Activated CD8-positive, alpha-beta memory T cell treated with anti-CD3 and anti-CD28 coated beads, Interleukin-2, amount 50 U/mL, for 24 hours (primary cell): Measurements from ENCODE around the gene ALPG.
"Not testable (repeated sequence)": the region's sequence is repeated elsewhere in the genome, so short reads cannot be mapped to it uniquely, and the experiment has no call there.

Source experiments
- DNase-seq: peaks from one replicate; pipeline ENCODE4 v3.0.0-alpha.2; 2020; ENCODE audit errors: extremely low read depth

The ALPG gene

DNA sequence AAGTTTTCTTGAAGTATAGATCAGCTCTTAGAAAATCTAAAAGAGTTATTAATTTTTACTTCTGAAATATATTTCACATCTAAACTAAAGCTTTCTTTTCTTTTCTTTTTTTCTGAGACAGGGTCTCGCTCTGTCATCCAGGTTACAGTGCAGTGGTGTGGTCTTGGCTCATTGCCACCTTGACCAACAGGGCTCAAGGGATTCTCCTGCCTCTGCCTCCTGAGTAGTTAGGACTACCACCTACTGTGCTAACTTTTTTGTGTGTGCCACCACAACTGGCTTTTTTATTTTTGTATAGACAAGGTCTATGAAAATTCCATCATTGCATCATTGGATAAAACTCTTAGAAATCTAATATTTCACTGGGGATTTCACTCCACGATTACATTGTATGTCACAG lies 10.0 kb upstream of the ALPG start:
- DNase-seq: no peak

DNA sequence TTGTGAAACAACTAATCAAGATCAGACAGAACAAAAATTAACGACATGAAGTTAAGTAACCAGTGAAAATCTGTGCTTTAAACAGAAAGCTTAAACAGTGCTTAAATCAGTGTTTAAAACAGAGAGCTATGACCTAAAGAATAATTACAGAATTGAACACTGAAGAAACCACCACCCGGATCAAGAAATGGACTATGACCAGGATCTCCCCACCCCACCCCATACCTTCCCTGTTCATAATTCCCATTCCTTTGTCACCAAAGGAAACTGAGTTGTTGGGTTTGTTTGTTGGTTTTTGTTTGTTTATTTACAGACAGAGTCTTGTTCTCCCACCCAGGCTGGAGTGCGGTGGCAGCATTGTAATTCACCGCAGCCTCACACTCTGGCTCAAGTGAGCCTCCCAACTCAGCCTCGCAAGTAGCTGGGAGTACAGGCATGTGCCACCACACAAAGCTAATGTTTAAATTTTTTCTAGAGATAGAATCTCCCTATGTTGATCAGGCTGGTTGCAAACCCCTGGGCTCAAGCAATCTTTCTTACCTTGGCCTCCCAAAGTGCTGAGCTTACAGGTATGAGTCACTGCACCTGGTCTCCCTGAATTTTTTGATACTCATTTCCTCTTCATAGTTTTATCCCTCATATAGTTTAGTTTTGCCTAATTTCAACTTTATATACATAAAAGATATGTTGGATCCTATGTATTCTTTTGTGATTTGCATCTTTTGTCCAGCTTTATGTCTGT lies 8.2 kb upstream of the ALPG start:
- no peak for DNase-seq

DNA sequence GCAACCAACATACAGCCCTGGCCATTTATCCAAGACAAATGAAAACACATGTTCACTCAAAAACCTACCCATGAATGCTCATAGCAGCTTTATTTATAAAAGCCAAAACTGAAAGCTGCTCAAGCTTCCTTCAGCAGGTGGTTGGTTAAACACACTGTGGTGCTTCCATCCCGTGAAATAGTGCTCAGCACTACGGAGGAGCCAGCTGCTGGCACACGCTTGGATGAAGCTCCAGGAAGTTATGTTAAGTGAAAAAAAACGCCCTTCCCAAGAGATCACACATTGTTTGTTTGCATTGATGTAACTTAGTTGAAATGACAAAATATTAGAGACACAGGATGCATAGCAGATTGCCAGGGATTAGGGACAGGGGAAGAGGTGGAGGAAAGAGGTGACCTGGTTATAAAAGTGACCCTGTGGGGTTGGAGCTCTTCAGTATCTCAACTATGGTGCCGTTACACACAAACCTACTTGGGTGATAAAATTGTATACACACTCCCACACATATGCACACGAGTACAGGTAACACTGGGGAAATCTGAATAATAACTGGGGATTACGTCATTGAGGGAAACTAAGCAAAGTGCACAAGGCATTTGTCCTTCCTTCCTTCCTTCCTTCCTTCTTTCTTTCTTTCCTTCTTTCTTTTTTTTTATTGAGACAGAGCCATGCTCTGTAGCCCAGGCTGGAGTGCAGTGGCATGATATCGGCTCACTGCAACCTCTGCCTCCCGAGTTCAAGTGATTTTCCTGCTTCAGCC lies 6.2 kb upstream of the ALPG start:
- DNase-seq: no peak

DNA sequence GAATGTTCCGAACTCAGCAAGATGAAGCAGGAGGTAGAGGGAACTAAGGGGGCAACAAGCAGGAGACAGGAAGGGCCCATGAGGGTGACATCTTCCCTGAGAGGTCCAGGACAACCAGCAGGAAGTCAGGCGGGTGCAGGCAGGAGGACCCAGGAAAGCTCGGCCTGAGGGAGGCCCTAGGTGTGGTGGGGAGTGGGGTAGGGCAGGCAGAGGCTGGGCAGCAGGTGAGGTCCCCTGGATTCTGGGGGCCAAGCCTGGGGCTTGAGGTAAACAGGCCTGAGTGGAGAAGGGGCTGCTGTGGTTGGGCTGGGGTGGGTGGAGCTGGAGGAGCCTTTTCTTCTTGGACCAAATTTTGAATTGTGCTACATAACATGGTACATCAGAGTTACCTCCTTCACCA lies 4.1 kb upstream of the ALPG start:
- DNase-seq: no peak

DNA sequence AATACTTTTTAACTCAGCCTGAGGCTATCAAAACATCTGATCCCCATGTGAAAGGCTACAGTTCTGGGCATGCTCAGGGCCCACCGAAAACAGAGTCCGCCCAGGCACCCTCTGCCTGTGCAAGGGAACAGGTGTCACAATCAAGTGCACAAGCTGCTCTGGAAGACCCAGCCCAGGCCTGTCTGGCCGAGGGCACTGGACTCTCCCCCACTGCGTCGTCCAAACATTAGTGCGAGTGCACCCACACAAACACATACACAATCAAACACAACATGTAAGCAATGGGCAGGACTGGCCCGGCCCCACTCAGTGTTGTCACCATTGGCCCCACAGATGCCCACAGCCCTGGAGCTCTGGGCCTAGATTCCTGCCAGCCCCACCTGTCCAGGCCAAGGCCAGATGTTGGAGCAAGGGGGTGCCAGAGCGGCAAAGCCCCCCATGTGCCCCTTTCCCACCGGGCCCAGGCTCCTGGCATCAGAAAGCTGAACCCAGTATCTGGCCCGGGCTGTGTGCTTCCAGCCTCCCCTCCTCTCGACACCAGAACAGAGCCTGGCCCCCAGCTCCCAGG lies 617 bp upstream of the ALPG start:
- no peak for DNase-seq

DNA sequence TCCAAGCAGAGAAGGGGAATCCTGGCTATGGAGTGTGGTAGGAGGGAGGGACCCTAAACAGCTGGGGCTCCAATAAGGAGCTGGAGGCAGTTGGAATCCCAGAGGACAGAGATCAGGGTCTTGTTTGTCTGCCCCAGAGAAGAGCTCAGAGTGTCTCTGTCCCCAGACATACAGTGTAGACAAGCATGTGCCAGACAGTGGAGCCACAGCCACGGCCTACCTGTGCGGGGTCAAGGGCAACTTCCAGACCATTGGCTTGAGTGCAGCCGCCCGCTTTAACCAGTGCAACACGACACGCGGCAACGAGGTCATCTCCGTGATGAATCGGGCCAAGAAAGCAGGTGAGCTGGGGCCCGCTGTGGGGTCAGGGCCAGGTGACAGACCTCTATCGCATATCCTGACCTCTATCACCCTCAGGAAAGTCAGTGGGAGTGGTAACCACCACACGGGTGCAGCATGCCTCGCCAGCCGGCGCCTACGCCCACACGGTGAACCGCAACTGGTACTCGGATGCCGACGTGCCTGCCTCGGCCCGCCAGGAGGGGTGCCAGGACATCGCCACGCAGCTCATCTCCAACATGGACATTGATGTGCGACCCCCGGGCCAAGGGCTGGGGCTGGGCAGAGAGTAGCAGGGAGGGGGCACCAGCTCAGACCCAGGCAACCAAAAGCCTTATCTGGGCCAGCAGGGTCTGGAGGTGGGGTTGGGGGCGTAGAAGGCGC lies 945 bp downstream of the ALPG start:
- DNase-seq: not testable (repeated sequence)

DNA sequence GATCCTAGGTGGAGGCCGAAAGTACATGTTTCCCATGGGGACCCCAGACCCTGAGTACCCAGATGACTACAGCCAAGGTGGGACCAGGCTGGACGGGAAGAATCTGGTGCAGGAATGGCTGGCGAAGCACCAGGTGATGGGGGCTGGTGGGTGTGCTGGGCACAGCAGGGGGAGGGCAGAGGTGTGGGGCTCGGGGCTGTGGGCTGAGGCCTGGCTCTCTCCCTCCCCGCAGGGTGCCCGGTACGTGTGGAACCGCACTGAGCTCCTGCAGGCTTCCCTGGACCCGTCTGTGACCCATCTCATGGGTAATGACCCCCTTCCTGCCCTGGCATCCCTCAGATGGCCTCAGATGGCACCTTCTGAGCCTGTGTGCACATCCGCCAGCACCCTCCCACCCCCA lies 1.6 kb downstream of the ALPG start:
- DNase-seq: not testable (repeated sequence)

DNA sequence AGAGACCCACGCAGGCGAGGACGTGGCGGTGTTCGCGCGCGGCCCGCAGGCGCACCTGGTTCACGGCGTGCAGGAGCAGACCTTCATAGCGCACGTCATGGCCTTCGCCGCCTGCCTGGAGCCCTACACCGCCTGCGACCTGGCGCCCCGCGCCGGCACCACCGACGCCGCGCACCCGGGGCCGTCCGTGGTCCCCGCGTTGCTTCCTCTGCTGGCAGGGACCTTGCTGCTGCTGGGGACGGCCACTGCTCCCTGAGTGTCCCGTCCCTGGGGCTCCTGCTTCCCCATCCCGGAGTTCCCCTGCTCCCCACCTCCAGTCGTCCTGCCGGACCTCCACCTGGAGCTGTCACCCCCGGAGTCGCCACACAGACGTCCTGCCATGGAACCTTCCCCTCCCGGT lies 3.0 kb downstream of the ALPG start:
- DNase-seq: not testable (repeated sequence)

DNA sequence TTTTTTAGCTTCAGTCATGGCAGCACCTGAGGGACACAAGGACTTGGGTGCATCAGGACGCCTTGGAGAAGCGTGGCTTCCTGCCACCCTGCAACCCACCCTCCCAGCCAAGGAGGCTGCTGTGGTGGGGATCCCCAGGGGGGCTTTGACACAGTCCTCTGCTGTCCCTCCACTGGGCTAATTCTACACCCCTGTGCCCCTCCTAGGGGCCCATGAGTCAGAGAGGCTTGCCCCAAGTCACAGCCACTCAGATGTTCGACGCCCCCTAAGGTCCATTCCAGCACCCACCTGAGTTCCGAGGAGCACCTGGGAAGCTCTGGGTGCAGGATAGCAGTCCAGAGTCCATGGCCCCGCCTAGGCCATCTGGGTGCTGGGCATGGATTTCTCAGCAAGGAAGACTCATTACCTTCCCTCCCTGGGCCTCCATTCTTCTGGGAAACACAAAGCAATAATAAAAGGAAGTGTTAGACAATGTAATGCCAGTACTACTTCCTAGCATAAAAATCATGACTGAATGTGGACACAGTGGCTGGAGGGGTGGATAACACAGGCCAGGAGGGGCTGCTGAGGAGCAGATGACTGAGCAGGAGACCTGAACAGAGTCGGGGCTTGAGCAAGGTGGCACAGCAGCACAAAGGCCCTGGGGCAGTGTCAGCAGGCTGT lies 3.7 kb downstream of the ALPG start:
- DNase-seq: no peak

DNA sequence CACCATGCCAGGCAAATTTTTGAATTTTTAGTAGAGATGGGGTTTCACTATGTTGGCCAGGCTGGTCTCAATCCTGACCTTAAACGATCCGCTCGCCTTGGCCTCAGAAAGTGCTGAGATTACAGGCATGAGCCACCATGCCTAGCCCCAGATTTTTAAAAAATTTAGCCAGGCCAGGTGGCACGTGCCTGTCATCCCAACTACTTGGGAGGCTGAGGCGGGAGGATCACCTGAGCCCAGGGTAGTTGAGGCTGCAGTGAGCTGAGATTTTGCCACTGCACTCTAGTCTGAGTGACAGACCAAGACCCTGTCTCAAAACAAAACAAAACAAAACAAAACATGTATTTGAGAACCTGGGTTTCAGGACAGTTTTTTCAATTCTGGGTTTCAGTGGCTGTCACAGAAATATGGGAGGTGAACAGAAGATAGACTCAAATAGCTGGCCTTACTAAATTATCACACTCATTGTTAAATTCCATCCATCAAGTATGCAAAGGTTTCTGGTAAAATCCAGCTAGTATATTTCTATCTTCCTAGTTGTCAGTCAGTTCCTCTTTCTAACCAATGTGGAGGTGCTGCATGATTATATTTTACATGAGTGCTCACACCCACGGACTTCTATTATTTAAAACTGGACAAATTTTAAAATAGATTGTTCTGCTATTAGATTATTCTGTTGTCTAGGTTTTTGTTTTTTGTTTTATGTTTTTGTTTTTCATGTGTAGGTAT lies 5.4 kb downstream of the ALPG start:
- no peak for DNase-seq

DNA sequence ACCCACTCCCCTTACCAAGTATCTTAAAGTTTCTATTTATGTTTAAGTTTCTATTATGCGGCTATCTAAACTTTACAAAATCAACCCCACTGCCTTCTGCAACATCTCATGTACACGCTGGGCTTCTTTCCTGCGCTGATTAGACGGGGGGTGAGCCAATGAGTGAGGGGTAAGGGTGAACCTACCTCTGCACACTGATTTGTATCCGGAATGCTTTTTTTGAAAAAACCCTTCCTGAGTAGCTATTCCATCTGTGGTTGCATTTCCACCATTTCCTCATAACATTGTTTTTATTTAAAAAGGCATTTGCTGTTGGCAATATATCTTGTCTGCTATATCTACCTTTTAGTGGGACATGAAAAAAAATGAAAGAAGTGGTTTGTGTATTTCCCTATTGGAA lies 6.3 kb downstream of the ALPG start:
- no peak for DNase-seq

DNA sequence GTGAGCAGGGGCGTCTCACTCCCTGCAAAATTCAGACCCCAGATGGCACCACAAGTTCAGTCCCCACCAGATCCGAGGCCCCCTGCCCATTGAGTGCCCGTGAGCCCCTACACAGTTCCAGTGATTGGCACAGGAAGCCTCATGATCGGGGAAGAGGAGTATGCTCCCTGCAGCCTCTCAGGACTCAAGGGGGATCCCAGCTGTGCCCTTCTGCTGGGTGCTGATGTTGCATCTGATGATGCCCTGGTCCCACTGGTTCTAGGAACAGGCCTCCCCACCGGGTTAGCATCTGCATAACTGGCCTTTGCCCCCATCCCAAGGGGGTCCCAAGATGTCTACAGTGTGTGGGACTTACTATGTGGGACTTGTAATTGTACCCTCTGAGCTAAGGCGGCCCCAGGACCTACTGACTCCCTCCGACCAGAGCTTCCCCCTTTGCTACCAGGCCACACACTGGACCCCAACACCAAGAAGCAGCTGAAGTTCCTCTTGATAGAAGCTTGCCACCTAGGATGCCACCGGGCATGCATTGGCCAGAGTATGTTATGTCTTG lies 8.6 kb downstream of the ALPG start:
- no peak for DNase-seq

DNA sequence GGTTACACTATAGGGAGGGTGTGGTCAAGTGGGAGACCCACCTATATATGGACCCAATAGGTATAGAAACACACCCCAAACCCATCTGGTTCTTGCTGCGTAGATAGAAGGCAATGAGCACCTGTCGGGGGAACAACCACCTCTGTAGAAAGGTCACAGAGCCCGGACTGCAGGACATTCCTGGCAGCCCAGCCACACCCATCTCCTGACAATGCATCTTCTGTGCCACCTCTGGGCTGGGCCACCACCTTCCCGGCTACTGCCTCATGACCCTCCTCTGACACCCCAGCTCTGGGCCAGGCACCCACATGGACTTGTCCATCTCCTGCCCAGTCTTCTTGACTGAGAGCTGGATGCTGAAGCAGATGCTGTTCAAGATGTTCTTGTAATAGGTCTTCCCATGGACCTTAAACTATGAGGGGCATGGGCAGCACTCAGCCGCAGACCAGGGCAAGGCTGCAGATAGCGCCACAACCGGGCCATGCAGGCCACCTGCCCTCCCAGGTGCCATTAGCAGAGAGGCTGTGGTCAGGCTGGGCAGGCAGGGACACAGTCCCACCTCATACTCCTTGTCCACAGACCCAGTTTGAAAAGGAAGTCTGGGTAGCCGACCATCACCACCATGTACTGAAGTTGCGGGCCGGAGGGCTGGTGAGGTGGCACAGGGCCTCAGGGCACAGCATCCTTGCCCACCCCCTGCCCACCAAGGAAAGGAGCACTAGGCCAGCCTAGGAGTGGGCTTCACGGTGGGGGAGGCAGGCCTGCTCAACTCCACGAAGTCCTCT lies 9.3 kb downstream of the ALPG start:
- no peak for DNase-seq

DNA sequence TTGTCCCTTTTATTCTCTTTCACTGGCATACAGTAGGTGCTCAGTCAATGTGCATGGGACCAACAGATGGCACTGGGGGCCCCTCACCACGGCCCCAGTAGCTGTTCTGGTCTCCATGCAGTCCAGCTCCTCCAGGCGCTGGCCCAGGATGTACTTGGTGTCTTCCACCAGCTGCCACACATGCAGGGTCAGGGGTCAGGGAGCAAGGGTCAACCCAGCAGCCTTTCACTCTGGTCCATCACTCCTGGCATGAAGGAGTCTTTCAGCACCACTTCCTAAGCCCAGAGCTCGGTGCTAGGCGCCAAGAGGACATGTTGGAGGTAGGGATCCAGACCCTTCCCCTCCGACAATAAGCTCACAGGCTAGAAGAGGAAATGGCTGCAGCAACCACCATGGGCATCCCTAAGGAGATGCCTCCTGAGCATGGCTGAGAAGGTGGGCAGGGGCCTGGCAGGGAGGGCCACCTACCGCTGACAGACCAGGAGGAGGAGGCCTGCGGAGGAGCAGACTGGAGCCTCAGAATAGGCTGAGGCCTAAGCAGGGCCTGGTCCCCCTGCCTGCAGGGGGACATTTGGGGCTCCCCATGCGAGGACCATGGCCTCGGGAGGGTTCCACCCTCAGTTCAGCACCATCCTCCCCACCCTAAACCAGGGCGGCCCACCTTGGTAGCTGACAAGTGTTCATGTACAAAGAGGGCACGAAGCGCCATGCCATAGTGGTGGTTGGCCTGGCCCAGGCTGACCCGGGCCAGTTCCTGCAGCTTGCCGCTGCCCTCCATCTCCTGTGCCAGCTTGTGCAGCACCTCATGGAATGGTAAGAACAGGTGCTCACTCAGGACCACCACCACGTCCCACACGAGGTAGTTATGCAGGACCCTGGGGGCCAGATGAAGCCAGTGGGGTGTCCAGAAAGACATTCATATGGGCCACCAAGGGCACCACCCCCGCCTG lies 10.2 kb downstream of the ALPG start:
- DNase-seq: no peak

DNA sequence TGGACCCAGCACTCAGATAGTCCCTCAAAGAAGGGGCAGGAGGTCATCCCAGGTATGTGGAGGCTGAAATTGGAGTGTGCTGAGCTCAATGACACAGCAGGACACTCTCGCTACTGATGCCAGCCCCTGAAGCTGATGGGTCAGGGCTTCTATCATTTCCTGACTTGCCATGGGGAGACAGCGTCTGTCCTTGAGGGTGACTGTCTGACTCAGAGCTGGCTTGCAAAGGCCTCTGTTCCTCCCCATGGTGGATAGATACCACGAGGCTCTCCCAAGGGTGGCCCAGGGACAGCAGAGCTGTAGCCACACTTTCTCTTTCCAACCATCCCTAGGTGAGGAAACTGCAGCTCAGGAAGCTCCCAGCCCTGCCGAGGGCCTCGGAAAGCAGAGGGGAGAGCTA lies 10.8 kb downstream of the ALPG start:
- no peak for DNase-seq

DNA sequence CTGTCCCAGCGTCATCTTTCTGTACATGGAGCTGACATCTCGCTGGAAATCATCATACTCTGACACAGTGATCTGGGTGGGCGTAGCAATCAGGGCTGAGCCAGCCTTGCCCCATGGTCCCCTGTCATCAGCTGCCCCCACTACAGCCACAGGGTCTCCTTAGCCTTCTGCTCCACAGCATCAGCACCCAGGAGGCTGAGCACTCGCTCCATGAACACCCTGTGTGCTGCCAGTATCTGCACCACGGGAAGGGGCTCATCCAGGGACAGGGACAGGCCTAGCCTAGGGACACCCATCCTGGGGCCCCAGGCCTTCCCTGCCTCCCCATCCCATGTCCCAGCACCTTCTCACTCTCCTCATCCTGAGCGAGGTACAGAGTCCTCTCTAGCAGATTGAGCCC lies 11.4 kb downstream of the ALPG start:
- DNase-seq: no peak

DNA sequence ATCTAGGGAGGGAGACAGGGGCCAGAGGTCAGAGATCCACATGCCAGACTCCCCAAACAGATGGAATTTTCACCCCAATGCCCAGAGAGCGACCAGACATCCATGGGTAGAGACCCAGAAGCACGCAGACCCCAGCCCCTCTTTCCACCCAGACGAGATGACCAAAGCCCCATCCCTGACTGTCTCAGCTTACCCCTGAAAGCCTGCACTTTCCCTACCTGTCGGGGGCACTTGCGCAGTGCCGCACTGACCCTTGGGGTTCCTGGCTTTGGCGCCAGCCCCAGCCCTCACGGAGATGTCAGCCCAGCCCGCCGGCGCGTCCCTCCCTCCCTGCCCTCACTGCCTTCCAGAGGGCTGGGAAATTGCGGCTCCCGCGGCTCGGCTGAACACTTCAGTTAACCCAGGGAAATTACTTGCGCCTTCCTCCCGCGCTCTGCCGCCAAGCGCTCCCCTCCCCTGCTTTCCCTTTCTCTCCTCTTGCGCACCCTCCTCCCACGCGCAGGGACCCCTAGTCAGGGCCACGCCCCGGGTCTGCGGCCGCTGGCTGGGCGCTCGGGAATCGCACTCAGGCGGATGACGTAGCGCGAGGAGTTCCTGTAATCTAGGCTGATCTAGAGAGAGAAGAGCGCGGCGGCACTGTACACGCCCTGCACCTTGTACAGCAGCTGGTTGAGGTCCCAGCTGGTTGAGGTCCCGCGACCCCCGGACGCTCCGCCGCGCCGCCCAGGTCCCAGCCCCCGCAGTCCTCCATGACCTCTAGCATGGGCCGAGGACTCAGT lies 12.0 kb downstream of the ALPG start:
- no peak for DNase-seq
